Myocyte (in vitro differentiated cells): ENCODE results near the gene ASPDH. TPM values are rescaled to one million over a fixed set of nuclear protein-coding genes. Genes with fewer than 3 reads are reported as not detected.

ENCODE experiments used
- DNase-seq: peaks from one replicate; pipeline ENCODE4 v3.0.0-alpha.2; 2012; ENCODE audit warnings: low read depth
- total RNA-seq: library from RNA; depleted of rRNA; stranded (reverse); fragments of >200 nt; gene quantifications from 2 replicates; pipeline ENCODE4 v1.2.3, GENCODE V29; 2014

The ASPDH gene
- total RNA-seq, 1 donor from 2014 or later = not detected

DNA sequence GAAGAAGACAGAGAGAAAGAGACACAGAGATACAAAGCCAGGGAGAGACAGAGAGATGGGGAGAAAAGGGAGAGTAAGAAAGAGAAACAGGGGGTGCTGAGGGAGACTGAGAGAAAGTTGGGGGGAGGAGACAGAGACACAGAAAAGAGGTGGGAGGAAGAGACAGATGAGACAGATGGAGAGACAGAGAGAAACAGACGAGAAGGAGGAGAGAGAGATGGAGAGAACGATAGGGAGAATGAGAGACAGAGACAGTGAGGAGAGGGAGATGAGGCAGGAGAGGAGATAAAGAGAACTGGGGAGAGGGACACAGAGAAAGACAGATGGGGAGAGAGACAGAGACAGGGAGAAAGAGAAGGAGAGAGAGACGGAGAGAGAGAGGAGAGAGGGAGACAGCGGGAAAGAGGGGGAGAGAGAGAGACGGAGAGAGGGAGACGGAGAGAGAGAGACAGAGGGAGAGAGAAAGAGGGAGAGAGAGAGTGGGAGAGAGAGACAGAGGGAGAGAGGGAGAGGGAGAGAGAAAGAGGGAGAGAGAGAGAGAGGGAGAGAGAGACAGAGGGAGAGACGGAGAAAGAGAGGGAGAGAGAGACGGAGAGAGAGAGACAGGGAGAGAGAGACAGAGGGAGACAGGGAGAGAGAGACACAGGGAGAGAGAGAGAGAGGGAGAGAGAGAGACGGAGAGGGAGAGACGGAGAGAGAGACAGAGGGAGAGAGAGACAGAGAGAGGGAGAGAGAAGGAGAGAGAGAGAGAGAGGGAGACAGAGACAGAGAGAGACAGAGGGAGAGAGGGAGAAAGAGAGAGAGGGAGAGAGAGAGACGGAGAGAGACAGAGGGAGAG lies 15.3 kb downstream of the ASPDH start:
- peak; percentile 21 for DNase-seq

DNA sequence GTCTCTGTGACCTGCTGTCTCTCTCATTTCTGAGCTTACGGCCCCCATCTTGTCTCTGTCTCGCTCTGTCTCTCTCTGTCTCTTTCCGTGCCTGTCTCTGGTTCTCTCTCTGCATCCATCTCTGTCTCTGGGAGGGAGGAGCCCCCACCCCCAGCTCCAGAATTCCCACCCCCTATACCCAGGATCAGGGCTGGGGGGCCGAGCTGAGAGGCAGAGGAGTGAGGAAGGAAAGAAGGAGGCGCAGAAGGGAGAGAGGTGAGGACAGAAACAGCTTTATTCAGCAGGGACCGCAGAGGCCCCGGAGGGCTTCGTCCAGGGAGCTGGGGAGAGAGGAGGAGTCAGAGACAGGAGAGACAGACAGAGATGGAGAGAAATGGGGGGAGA lies 16.7 kb downstream of the ASPDH start:
- DNase-seq = no peak

DNA sequence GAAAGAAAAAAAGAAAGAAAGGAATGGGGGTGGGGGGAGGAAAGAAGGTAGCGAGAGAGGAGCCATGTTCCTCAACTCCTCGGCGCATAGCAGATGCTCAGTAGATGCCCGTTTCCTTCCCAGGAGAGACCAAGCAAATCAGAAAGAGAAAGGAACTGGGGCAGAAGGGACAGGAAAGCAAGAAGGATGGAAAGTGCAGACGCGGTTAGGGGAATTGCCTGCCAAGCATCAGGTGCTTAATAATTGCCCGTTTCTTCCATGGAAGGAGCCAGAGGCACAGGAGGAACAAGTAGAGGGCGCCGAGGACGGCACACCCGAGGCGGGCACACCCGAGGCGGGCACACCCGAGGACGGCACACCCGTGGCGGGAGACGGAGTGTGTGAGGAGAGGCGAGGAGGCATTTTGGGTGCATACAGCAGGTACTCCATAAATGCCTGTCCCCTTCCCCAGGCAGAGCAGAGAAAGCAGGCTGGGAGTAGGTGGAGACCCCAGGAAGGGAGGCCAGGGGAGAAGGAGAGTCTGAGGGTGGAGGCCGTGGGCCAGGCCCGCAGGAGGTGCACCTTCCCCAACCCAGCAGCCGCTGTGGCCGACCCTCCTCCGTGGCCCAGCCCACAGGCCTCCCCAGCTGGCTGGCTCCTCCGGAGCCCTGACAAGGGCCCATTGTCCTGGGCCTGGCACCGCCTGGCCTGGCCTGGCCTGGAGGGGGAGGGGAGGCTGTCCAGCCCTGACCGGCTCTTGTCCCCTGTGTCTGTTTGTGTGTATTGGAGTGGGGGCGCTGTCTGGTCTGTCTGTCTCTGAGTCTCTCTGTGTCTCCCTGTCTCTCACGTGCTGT lies 17.3 kb downstream of the ASPDH start:
- peak; percentile 83 for DNase-seq

- peak; percentile 43 for DNase-seq
Observed at GRCh38 chr19:50495020-50495531, 18.6 kb downstream of the ASPDH start.

DNA sequence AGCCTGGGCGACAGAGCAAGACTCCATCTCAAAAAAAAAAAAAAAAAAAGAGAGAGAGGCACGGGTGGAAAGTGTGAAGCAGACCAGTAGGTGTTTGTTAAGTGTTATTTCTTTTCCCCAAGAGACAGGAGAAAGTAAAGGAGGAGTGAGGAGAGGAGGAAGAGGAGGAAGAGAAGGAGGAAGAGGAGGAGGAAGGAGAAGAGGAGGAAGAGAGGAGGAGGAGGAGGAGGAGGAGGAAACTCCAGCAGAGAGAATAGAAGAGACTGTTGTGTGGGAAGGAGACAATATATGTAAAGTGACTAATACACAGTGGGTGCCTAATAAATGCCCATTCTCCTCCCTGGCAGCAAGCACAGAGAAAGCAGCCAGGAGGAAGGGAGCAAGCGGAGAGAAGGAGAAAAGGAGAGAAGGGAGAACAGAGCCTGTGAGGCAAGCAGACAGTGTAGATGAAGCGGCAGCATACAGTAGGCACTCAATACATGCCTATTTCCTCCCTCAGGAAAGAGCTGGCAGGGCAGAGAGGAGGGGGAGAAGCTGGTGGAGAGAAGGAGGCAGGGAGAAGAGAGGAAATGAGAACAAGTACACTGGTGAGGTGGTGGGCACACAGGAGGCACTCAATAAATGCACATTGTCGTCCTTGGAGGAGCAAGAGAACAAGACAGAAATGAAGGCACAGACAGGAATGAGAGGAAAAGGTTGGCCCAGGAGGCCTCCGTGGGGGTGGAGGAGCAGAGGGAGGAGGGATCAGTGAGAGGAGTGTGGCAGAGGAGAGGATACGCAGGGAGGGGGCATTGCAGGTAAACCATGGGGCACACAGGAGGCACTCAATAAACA lies 19.3 kb downstream of the ASPDH start:
- peak; percentile 48 for DNase-seq

DNA sequence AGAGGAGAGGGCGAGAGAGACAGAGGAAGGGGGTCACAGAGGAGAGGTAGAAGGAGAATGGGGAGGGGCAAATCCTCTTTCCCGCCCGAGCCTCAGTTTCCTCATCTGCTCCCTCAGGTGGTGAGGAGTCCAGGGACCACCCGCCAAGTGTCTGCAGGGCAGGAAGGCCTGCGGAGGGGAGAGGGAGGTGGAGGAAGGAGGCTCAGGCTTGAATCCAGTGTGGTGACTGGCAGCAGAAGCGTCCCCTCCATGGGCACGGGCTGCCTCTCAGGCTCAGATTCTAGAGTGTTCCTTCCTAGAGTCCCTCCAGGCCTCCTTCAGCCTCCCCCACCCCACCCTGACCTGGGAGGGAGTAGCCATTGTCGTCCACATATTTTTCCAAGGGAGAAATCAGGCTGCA lies 20.5 kb downstream of the ASPDH start:
- no peak for DNase-seq

DNA sequence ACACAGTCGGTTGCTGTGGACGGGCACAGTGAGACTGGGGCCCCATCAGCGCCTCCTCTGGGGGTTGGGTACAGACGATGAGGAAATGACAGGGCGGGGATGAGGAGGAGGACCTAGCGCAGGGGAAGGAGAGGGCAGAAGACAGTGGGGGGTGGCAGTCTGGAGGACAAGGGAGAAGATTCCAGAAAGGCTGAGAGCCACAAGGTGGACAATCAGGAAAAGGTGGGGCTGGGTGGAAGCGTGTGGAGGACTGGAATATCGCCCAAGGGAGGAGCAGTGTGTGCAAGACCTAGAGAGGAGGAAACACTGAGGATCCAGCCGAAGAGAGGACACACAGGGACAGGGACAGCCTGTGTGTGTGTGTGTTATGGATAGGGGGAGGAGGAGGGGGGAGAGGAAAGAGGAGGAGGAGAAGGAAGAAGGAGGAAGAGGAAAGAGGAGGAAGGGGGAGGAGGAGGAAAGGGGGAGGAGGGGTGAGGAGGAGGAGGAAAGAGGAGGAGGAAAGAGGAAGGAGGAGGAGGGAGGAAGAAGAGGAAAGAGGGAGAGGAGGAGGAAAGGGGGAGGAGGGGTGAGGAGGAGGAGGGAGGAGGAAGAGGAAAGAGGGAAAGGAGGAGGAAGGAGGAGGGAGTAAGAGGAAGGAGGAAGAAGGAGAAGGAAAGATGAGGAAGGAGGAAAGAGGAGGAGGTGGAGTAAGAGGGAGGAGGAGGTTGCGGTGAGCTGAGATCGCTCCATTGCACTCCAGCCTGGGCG lies 21.2 kb downstream of the ASPDH start:
- DNase-seq = peak; percentile 52

- peak; percentile 91 for DNase-seq
Observed at GRCh38 chr19:50490991-50491472, 22.7 kb downstream of the ASPDH start.

DNA sequence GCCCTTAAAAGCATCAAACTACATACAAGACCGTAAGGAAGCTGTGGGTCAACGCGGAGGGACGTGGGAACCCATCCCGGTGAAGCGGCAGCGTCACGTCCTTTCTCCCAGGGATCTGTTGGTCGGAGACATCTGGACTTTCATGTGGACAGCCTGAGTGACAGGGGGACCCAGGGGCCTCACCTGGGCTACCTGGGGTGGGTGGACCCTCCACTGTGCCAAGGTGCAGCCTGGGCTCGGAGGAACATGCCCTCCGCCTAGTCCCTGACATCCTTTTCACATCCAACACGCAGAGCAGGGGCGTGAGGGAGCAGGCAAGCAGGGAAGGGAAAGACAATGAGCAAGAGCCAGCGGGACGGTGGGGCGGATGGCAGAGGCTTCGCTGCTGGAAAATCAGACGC lies 23.3 kb downstream of the ASPDH start:
- DNase-seq = peak; percentile 9

DNA sequence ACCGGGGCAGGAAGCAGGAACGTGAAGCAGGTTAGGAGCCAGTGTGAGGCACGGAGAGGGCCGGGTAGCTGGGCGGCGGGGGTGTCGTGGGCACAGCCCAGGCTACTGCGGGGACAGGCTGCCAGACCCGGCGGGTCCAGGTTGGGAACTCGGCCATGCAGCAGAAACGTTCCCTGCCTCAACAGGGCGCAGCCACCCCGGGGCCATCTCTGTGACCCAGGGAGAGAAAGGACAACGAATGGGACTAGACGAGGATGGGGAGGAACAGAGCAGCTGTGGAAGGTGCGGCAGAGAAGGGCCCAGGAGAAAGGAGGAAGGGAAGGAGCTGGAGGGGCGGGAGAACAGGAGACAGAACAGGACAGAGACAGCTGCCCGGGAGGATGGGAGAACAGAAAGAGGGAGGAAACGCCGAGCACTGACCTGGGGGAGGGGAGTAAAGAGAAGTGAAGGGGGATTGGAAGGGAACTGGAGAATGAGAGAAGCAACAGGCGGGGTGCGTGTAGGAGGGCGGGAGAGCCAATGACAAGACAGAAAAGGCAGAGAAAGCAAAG lies 24.2 kb downstream of the ASPDH start:
- DNase-seq = peak; percentile 75

GRCh38 chr19:50488389-50489194 lies 25.1 kb downstream of the ASPDH start:
- DNase-seq = peak; percentile 6

DNA sequence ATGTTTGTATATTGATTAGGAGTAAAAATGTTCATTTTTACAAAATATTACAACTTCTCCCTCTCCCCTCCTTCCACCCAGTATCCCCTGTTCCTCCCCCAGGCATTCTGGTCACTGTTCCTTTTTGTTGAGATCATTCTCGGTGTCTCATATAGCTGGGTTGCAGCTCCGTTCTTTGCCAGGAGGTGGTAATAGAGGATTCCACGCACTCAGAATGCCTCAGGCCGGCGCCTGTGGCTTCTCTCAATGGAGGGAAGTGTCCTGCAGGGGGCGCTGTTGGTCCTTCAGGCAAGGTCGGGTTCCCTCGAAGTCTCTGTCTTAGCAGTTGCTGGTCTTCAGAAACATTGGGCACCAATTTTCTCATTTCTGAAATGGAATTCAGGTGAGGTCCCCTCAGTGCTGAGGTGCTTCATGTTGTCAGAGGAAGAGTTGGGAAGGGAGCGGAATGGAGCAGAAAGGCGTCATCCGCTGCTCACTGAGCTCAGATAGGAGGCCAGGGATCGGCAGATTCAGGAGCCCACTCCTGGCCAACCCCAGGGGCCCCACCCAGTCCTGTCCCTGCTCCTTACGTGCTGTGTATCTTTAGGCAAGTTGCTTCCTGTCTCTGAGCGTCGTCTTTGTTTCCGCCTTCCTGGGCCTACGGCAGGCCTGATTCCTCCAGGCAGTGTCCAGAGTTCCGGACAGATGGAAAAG lies 26.7 kb downstream of the ASPDH start:
- peak; percentile 79 for DNase-seq

- DNase-seq = peak; percentile 46
Observed at GRCh38 chr19:50485284-50485955, 28.3 kb downstream of the ASPDH start.

DNA sequence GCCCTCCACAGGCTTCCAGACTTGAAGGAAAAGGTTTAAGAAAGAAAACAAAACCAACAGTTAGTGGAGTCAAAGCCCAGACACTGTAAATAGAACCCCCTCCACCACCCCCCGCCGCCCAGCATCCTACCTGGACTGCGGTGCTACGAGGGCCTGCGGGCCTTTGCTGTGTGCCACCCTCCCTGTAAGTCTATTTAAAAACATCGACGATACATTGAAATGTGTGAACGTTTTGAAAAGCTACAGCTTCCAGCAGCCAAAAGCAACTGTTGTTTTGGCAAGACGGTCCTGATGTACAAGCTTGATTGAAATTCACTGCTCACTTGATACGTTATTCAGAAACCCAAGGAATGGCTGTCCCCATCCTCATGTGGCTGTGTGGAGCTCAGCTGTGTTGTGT lies 30.8 kb downstream of the ASPDH start:
- DNase-seq = no peak

- no peak for DNase-seq
Observed at GRCh38 chr19:50482271-50482855, 31.4 kb downstream of the ASPDH start.

DNA sequence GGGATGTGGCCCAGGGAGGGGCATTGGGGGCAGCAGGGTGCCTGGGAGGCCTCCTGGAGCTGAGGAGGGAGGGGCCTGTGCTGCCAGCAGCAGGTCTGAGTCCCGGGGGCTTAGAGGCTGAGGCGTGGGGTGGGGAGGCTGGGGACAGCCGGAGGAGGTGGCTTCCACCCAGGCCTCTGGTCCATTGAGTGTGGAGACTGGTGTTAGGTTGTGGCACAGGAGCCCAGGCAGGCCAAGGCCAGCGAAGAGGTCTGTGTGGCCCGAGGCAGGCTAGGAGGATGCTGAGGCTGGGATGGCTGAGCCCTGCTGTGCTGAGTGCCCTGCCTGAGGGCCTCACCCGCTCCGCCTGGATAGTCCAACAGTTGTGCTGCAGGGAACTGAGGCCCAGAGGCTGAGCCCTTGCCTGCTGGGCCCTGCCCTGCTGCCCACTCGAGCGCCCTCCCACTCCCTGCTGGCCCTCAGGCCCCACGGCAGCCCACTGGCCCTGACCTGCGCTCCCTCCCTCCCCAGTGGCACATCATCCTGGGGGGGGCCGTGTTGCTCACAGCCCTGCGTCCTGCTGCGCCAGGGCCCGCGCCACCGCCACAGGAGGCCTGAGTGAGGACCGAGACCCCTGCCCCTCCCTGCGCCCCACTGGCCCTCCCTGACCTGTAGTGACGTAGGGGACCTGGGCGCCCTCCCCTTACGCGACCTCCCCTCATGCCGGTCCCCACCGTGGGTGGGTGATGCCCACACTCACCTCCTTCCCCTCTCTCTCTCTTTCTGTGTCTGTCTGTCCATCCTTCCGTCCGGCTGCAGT lies 32.2 kb downstream of the ASPDH start:
- no peak for DNase-seq
